ENCODE measurements around the gene FSTL4.

DNA sequence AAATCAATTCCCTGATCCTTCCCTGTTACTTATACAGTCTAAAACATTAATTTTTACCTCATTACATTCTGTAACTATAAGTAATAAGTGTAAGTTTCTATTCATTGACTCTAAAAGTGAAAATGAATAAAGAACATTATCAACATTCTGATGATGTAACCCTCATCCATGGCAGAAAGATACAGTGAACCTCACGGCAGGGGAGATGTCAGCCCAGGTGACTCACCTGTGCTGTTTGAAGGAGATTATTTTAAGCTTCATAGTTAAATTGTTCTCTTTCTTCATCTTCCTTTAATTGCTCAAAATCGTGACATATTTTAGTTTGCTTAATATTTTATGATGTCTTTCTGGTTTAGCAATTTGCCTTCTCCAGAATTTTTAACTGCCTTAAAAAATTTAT lies 268.1 kb downstream of the FSTL4 start:
- TF ChIP-seq, protein P1, sequence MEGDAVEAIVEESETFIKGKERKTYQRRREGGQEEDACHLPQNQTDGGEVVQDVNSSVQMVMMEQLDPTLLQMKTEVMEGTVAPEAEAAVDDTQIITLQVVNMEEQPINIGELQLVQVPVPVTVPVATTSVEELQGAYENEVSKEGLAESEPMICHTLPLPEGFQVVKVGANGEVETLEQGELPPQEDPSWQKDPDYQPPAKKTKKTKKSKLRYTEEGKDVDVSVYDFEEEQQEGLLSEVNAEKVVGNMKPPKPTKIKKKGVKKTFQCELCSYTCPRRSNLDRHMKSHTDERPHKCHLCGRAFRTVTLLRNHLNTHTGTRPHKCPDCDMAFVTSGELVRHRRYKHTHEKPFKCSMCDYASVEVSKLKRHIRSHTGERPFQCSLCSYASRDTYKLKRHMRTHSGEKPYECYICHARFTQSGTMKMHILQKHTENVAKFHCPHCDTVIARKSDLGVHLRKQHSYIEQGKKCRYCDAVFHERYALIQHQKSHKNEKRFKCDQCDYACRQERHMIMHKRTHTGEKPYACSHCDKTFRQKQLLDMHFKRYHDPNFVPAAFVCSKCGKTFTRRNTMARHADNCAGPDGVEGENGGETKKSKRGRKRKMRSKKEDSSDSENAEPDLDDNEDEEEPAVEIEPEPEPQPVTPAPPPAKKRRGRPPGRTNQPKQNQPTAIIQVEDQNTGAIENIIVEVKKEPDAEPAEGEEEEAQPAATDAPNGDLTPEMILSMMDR (IDR thresholded peaks at IDR 0.05): no peak
- TF ChIP-seq POLR2AphosphoS5 (IDR thresholded peaks at IDR 0.05): no peak

All from transverse colon (tissue), 4 donors.